ENCODE results near the gene NES.

- TF ChIP-seq FOXM1 (IDR thresholded peaks at IDR 0.05; ENCODE audit: borderline replicate concordance), result no peak
- TF ChIP-seq ELF4 (IDR thresholded peaks at IDR 0.05), result no peak
- TF ChIP-seq ARNT (IDR thresholded peaks at IDR 0.05), result no peak
- TF ChIP-seq, protein P1, sequence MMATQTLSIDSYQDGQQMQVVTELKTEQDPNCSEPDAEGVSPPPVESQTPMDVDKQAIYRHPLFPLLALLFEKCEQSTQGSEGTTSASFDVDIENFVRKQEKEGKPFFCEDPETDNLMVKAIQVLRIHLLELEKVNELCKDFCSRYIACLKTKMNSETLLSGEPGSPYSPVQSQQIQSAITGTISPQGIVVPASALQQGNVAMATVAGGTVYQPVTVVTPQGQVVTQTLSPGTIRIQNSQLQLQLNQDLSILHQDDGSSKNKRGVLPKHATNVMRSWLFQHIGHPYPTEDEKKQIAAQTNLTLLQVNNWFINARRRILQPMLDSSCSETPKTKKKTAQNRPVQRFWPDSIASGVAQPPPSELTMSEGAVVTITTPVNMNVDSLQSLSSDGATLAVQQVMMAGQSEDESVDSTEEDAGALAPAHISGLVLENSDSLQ (IDR thresholded peaks at IDR 0.05), result no peak
- TF ChIP-seq SP1 (IDR thresholded peaks at IDR 0.05), result no peak
- no peak for TF ChIP-seq L3MBTL2 (conservative IDR thresholded peaks at IDR 0.05)
- TF ChIP-seq HDGF (IDR thresholded peaks at IDR 0.05; ENCODE audit: borderline replicate concordance), result no peak
- TF ChIP-seq TARDBP (IDR thresholded peaks at IDR 0.05), result no peak
- no peak for TF ChIP-seq FOXA1 (IDR thresholded peaks at IDR 0.05)
- TF ChIP-seq LEF1 (IDR thresholded peaks at IDR 0.05; ENCODE audit: borderline replicate concordance), result no peak
- no peak for TF ChIP-seq SUZ12 (IDR thresholded peaks at IDR 0.05)
- TF ChIP-seq CTBP1 (IDR thresholded peaks at IDR 0.05; ENCODE audit: borderline replicate concordance), result no peak
- TF ChIP-seq ZNF384 (IDR thresholded peaks at IDR 0.05), result no peak
Measured at GRCh38 chr1:156647351-156647750, 29.9 kb downstream of the NES start.

Data from HEK293T (cell line).